Activated CD4-positive, alpha-beta T cell treated with anti-CD3 and anti-CD28 coated beads, Interleukin-2, amount 10 ng/mL, durations not matched to agents 24 days and 14 days (primary cell): ENCODE results near the gene DNMT1. TPM values are rescaled to one million over a fixed set of nuclear protein-coding genes. Genes with fewer than 3 reads are reported as not detected.

Experiments
- DNase-seq: peaks from one replicate; pipeline ENCODE4 v3.0.0; 2022
- H3K27ac Mint-ChIP-seq: one replicate; pipeline ENCODE4 v1.8.0; 2022; ENCODE audit warnings: mild to moderate bottlenecking, mixed read lengths
- H3K27me3 Mint-ChIP-seq: one replicate; pipeline ENCODE4 v1.8.0; 2022; ENCODE audit warnings: mixed read lengths
- H3K36me3 Mint-ChIP-seq: one replicate; pipeline ENCODE4 v1.8.0; 2022; ENCODE audit warnings: low read depth, mild to moderate bottlenecking, mixed read lengths
- H3K4me1 Mint-ChIP-seq: one replicate; pipeline ENCODE4 v1.8.0; 2021; ENCODE audit warnings: mixed read lengths
- H3K4me3 Mint-ChIP-seq: one replicate; pipeline ENCODE4 v1.8.0; 2022; ENCODE audit warnings: mild to moderate bottlenecking, moderate library complexity, mixed read lengths
- H3K9me3 Mint-ChIP-seq: one replicate; pipeline ENCODE4 v1.8.0; 2021; ENCODE audit warnings: mixed read lengths
- intact Hi-C: fragments of 100-400 bp; cut with micrococcal nuclease; formaldehyde crosslinking; loops from one replicate; pipeline ENCODE4 v1.15.1; 2023
- total RNA-seq: library from RNA; stranded (reverse); gene quantifications from 2 replicates; pipeline ENCODE4 v1.2.3, GENCODE V29; 2022

DNMT1 gene
- total RNA-seq, 1 donor from 2014 or later, result 414 TPM

DNA sequence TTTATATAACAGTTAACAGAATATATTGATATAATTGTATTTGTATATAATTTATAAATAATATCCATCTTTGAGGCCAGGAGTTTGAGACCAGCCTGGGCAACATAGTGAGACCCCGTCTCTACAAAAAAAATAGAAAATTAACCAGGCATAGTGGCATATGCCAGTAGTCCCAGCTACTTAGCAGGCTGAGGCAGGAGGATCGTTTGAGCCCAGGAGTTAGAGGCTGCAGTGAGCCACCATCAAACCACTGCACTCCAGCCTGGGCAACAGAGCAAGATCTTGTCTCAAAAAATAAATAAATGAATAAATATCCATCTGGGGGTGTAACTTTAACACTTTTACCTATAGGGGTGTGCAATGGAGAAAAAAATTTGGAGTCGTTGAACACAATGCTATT, 110.0 kb downstream of the DNMT1 start:
- peak overlapping the region; percentile 91 for H3K4me3 Mint-ChIP-seq
- no peak overlapping the region for H3K27ac Mint-ChIP-seq
- intact Hi-C loops, result loop anchor here (10.0 kb wide), 1 partner anchor 1250 kb away; the partner anchor contains the start of genes MBD3L1 and ZNF558

DNA sequence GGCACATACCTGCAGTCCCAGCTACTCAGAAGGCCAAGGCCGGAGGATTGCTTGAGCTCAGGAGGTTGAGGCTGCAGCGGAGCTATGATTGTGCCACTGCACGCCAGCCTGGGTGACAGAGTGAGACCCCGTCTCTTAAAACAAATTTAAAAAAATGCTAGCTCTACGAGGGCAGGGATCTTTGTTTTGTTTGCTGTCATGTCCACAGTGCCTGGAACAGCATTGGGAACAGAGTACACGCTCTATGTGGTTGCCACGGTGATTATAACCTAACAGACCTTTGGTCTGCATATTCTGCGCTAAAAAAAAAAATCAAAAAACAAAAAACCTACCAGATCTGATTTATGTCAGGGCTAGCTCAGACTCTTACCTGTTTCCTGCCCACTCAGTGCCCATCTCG, 110.8 kb downstream of the DNMT1 start:
- Mint-ChIP-seq H3K27me3 (no peaks in the 10 kb centered on the region), H3K4me1 (peaks cover 11% of the 10 kb centered on the region), H3K4me3 (no peak overlapping the region), H3K36me3 (peaks cover 8% of the 10 kb centered on the region), H3K27ac (no peak overlapping the region), H3K9me3 (no peaks in the 10 kb centered on the region)
- intact Hi-C loops, result loop anchor here (10.0 kb wide), 1 partner anchor 1249 kb away; the partner anchor contains the start of genes MBD3L1 and ZNF558
- DNase-seq, result no peak

More for the DNA sequence above, 110.0 kb downstream of the DNMT1 start:
- DNase-seq, result no peak
- Mint-ChIP-seq H3K4me1 (peaks cover 14% of the 10 kb centered on the region), H3K27me3 (no peaks in the 10 kb centered on the region), H3K36me3 (peaks cover 14% of the 10 kb centered on the region), H3K9me3 (no peaks in the 10 kb centered on the region)

Other genes starting within 250 kb of the DNMT1 start
- gene COL5A3, start 184.4 kb downstream of the DNMT1 start, total RNA-seq, result 0.59 and 0.63 TPM in 2 replicates
- gene RDH8, start 181.5 kb downstream of the DNMT1 start, total RNA-seq, result not detected in 2 replicates
- gene SHFL, start 108.6 kb downstream of the DNMT1 start, total RNA-seq, result 56.0 and 60.5 TPM in 2 replicates
- gene ANGPTL6, start 92.3 kb downstream of the DNMT1 start, total RNA-seq, result 9.9 and 11.4 TPM in 2 replicates
- gene PPAN, start 88.6 kb downstream of the DNMT1 start, total RNA-seq, result 222 and 232 TPM in 2 replicates
- 61.1 and 62.5 TPM in 2 replicates for gene P2RY11, start 83.3 kb downstream of the DNMT1 start, total RNA-seq
- gene EIF3G, start 75.1 kb downstream of the DNMT1 start, total RNA-seq, result 335 and 341 TPM in 2 replicates
- gene S1PR2, start 36.4 kb upstream of the DNMT1 start, total RNA-seq, result 14.3 and 14.7 TPM in 2 replicates
- 163 and 174 TPM in 2 replicates for gene MRPL4, start 57.3 kb upstream of the DNMT1 start, total RNA-seq
- 81.5 and 82.1 TPM in 2 replicates for gene ICAM1, start 76.2 kb upstream of the DNMT1 start, total RNA-seq
- gene ICAM4, start 92.0 kb upstream of the DNMT1 start, total RNA-seq, result 0.71 and 0.79 TPM in 2 replicates
- gene ICAM5, start 95.0 kb upstream of the DNMT1 start, total RNA-seq, result 3.0 and 3.8 TPM in 2 replicates
- 2.0 and 2.8 TPM in 2 replicates for gene ZGLP1, start 114.9 kb upstream of the DNMT1 start, total RNA-seq
- 23.9 and 24.9 TPM in 2 replicates for gene FDX2, start 121.1 kb upstream of the DNMT1 start, total RNA-seq
- gene RAVER1, start 138.6 kb upstream of the DNMT1 start, total RNA-seq, result 96.1 and 108 TPM in 2 replicates
- gene ICAM3, start 144.7 kb upstream of the DNMT1 start, total RNA-seq, result 104 and 108 TPM in 2 replicates
- 244 and 255 TPM in 2 replicates for gene TYK2, start 185.6 kb upstream of the DNMT1 start, total RNA-seq
- gene CDC37, start 208.6 kb upstream of the DNMT1 start, total RNA-seq, result 304 and 310 TPM in 2 replicates
- gene PDE4A, start 225.6 kb upstream of the DNMT1 start, total RNA-seq, result 55.3 and 58.0 TPM in 2 replicates